Measurements from ENCODE around the gene LLGL2.

DNA sequence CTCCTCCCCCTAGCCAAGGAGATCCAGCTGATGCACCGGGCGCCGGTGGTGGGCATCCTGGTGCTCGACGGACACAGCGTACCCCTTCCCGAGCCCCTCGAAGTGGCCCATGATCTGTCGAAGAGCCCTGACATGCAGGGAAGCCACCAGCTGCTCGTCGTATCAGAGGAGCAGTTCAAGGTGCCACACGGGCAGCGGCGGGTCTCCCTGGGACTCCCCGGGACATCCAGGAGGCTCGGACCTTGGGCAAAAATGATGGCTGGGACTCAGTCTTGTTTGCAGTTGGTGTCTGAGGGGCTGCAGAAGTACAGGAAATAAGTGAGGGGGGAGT lies 46.4 kb downstream of the LLGL2 start:
- TF ChIP-seq, protein P1, sequence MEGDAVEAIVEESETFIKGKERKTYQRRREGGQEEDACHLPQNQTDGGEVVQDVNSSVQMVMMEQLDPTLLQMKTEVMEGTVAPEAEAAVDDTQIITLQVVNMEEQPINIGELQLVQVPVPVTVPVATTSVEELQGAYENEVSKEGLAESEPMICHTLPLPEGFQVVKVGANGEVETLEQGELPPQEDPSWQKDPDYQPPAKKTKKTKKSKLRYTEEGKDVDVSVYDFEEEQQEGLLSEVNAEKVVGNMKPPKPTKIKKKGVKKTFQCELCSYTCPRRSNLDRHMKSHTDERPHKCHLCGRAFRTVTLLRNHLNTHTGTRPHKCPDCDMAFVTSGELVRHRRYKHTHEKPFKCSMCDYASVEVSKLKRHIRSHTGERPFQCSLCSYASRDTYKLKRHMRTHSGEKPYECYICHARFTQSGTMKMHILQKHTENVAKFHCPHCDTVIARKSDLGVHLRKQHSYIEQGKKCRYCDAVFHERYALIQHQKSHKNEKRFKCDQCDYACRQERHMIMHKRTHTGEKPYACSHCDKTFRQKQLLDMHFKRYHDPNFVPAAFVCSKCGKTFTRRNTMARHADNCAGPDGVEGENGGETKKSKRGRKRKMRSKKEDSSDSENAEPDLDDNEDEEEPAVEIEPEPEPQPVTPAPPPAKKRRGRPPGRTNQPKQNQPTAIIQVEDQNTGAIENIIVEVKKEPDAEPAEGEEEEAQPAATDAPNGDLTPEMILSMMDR (IDR thresholded peaks at IDR 0.05): no peak
- no peak for TF ChIP-seq ZFX (IDR thresholded peaks at IDR 0.05; ENCODE audit: borderline replicate concordance)

Measured in 22Rv1 (cell line).